Panc1 (cell line): ENCODE measurements around the gene FAM240A. TPM values are rescaled to one million over a fixed set of nuclear protein-coding genes. Genes with fewer than 3 reads are reported as not detected.

Experiments
- ATAC-seq: fragments of 200-7000 bp; cut with Tn5 transposase; 2 replicates; pipeline ENCODE4 v1.9.1; 2020; ENCODE audit warnings: mild to moderate bottlenecking, moderate library complexity
- BruUV-seq: library from RNA; stranded (reverse); fragments of 400-500 nt; replicated peaks from 2 replicates; lab custom pipeline; 2021; lab: Mats Ljungman, UMichigan
- CTCF ChIA-PET: fragments of 300-600 bp; sonication (Branson Sonifier 250); formaldehyde crosslinking; loops from one replicate; lab custom pipeline; 2022; ENCODE audit warnings: antibody characterized with exemption; lab: Charles Lee
- POLR2A ChIA-PET: fragments of 300-600 bp; sonication (Branson Sonifier 250); formaldehyde crosslinking; loops from one replicate; lab custom pipeline; 2022; ENCODE audit warnings: antibody characterized with exemption; lab: Charles Lee
- DNase-seq: peaks from one replicate; pipeline ENCODE4 v3.0.0-alpha.2; 2010; ENCODE audit warnings: low read depth, low spot score
- H3K27ac ChIP-seq: 2 replicates; pipeline ENCODE4 v1.5.1; 2011; ENCODE audit warnings: mild to moderate bottlenecking, low read length, inconsistent platforms
- H3K27me3 ChIP-seq: fragments of 200-500 bp; sonication (Bioruptor generic); 2 replicates; pipeline ENCODE4 v1.6.0; 2014; ENCODE audit warnings: low read length, inconsistent platforms; ENCODE audit not compliant: control insufficient read depth, insufficient read depth
- H3K36me3 ChIP-seq: fragments of 200-500 bp; sonication (Bioruptor generic); 2 replicates; pipeline ENCODE4 v1.5.1; 2014; ENCODE audit warnings: inconsistent platforms, mild to moderate bottlenecking, low read length, moderate library complexity; ENCODE audit not compliant: control insufficient read depth, insufficient read depth
- H3K4me1 ChIP-seq: 2 replicates; pipeline ENCODE4 v1.5.1; 2011; ENCODE audit warnings: inconsistent platforms, mild to moderate bottlenecking, low read length, moderate library complexity; ENCODE audit not compliant: control insufficient read depth, insufficient read depth
- H3K4me3 ChIP-seq, 2 experiments: 2 replicates each; pipeline ENCODE4 v1.5.1; 2011 to 2012; ENCODE audit warnings: low read depth in 2 of 2, low read length in 2 of 2, mild to moderate bottlenecking in 2 of 2, inconsistent platforms in 1 of 2, moderate library complexity in 1 of 2
- H3K9me3 ChIP-seq: fragments of 200-500 bp; sonication (Bioruptor generic); 2 replicates; pipeline ENCODE4 v1.5.1; 2014; ENCODE audit warnings: low read depth, mild to moderate bottlenecking, inconsistent platforms, low read length, moderate library complexity; ENCODE audit not compliant: control insufficient read depth, insufficient read depth
- POLR2AphosphoS5 ChIP-seq: IDR thresholded peaks from 2 replicates; pipeline ENCODE4 v1.6.1; 2012; ENCODE audit warnings: mild to moderate bottlenecking, low read depth, low read length, moderate library complexity
- SIN3A ChIP-seq: IDR thresholded peaks from 2 replicates; pipeline ENCODE4 v1.6.1; 2012; ENCODE audit warnings: low read depth, mild to moderate bottlenecking, low read length, moderate library complexity, borderline replicate concordance; ENCODE audit not compliant: insufficient read depth
- TCF7L2 ChIP-seq: IDR thresholded peaks from 2 replicates; pipeline ENCODE4 v1.6.1; 2011; ENCODE audit warnings: mild to moderate bottlenecking, low read depth, low read length, inconsistent platforms
- in situ Hi-C: cut with HindIII; loops from 2 replicates; pipeline ENCODE4 v1.10.0; 2016; ENCODE audit warnings: low sequenced_read_pairs, low pct_unique_long_range_greater_than_20kb
- intact Hi-C: fragments of 100-400 bp; cut with micrococcal nuclease; formaldehyde crosslinking; loops from one replicate; pipeline ENCODE4 v1.10.0; 2022; ENCODE audit not compliant: unreplicated experiment
- total RNA-seq: library from RNA; stranded (reverse); gene quantifications from one replicate; pipeline ENCODE4 v1.2.1, GENCODE V29; 2021; ENCODE audit not compliant: unreplicated experiment
- TF ChIP-seq, protein P1 (sequence below): fragments of 450-650 bp; IDR thresholded peaks from 2 replicates; pipeline ENCODE4 v1.5.1; 2017; ENCODE audit warnings: mild to moderate bottlenecking
- TF ChIP-seq, protein P2 (sequence below), 2 experiments: IDR thresholded peaks; 2 replicates each; pipeline ENCODE4 v1.6.1; 2011 to 2012; ENCODE audit warnings: low read depth in 2 of 2, control low read depth in 1 of 2, low read length in 1 of 2, mild to moderate bottlenecking in 1 of 2, moderate library complexity in 1 of 2; ENCODE audit not compliant: insufficient read depth in 1 of 2

Gene FAM240A
- total RNA-seq, 1 experiment from 2014 or later, result not detected

DNA sequence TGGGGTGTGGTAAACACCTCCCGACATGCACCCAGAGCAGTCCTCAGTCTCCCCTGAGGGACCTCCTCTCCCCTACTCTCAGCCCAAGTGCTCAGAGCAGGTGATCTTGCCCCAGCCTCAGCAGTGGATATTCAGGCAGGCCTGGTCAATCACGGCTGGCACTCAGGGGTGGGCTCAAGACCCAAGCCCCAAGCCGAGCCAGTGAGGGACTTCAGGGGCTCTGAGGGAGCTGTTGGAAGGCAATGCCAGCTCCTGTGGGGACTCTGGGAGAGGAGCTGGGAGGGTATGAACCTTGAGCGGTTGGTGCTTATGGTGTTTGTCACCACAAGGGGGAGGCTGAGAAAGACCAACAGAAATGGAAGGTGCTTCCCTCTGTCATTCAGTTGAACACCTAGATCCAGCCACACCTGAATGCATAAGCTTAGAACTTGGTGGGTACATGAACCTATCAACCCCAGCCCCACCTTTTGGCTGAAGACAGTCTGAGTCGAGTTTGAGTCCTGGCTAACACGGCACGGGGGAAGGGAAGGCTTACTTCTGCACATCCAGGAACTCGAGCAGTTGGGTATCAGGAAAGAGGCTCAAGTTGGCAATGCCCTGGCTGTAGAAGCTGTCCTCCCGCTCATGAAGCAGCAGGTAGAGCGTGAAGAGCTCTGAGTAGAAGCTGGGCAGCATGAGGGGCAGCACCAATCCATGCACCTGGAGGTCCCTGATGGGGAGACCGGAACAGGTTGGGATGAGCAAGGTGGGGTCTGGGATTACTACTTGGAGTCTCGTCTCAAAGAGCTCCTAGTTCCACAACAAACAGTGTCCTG, 61.9 kb downstream of the FAM240A start:
- Histone ChIP-seq H3K27ac (no peak overlapping the region), H3K4me3 (no peak overlapping the region), H3K36me3 (no peaks in the 10 kb centered on the region), H3K9me3 (no peaks in the 10 kb centered on the region), H3K27me3 (no peaks in the 10 kb centered on the region), H3K4me1 (no peaks in the 10 kb centered on the region)
- in situ Hi-C loops, result no loop called here
- TF ChIP-seq, protein P1, sequence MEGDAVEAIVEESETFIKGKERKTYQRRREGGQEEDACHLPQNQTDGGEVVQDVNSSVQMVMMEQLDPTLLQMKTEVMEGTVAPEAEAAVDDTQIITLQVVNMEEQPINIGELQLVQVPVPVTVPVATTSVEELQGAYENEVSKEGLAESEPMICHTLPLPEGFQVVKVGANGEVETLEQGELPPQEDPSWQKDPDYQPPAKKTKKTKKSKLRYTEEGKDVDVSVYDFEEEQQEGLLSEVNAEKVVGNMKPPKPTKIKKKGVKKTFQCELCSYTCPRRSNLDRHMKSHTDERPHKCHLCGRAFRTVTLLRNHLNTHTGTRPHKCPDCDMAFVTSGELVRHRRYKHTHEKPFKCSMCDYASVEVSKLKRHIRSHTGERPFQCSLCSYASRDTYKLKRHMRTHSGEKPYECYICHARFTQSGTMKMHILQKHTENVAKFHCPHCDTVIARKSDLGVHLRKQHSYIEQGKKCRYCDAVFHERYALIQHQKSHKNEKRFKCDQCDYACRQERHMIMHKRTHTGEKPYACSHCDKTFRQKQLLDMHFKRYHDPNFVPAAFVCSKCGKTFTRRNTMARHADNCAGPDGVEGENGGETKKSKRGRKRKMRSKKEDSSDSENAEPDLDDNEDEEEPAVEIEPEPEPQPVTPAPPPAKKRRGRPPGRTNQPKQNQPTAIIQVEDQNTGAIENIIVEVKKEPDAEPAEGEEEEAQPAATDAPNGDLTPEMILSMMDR, result no peak
- TF ChIP-seq, protein P2, sequence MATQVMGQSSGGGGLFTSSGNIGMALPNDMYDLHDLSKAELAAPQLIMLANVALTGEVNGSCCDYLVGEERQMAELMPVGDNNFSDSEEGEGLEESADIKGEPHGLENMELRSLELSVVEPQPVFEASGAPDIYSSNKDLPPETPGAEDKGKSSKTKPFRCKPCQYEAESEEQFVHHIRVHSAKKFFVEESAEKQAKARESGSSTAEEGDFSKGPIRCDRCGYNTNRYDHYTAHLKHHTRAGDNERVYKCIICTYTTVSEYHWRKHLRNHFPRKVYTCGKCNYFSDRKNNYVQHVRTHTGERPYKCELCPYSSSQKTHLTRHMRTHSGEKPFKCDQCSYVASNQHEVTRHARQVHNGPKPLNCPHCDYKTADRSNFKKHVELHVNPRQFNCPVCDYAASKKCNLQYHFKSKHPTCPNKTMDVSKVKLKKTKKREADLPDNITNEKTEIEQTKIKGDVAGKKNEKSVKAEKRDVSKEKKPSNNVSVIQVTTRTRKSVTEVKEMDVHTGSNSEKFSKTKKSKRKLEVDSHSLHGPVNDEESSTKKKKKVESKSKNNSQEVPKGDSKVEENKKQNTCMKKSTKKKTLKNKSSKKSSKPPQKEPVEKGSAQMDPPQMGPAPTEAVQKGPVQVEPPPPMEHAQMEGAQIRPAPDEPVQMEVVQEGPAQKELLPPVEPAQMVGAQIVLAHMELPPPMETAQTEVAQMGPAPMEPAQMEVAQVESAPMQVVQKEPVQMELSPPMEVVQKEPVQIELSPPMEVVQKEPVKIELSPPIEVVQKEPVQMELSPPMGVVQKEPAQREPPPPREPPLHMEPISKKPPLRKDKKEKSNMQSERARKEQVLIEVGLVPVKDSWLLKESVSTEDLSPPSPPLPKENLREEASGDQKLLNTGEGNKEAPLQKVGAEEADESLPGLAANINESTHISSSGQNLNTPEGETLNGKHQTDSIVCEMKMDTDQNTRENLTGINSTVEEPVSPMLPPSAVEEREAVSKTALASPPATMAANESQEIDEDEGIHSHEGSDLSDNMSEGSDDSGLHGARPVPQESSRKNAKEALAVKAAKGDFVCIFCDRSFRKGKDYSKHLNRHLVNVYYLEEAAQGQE (IDR thresholded peaks at IDR 0.05; ENCODE audit: insufficient read depth in 1 of 2, low read depth in 2 of 2, low read length in 1 of 2), result no peak
- TF ChIP-seq POLR2AphosphoS5 (no peak), SIN3A (no peak), TCF7L2 (no peak)
- intact Hi-C loops, result no loop called here
- no peak for ATAC-seq
- ChIA-PET CTCF (no interaction called here), POLR2A (no interaction called here)
- no peak for DNase-seq
- no TSS peak for BruUV-seq

DNA sequence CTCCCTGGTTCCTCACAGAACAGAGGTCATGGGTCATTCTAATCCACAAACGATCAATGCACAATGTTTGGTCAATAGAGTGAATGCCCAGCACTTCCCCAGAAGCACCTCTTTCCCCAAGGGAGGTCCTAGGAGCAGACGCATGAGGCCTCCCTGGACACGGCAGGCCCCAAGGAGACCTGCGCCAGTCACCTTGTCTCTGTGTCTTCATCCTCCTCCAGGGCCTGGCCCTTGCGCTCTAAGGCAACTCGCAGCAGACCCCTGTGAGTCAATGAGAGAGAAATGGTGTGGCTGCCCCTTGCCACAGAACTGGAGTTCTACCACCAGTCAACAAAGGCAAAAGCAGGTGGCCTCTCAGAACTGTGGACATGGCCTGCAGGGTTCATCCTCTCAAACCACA, 63.1 kb downstream of the FAM240A start:
- Histone ChIP-seq H3K4me3 (no peak overlapping the region), H3K9me3 (no peaks in the 10 kb centered on the region), H3K27me3 (no peaks in the 10 kb centered on the region), H3K4me1 (no peaks in the 10 kb centered on the region), H3K36me3 (no peaks in the 10 kb centered on the region), H3K27ac (no peak overlapping the region)
- ATAC-seq (no peak), DNase-seq (no peak)
- POLR2A ChIA-PET, result no interaction called here
- CTCF ChIA-PET, result no interaction called here
- in situ Hi-C loops, result no loop called here
- no peak for TF ChIP-seq POLR2AphosphoS5
- TF ChIP-seq SIN3A, result no peak
- TF ChIP-seq, protein P1, result no peak
- TF ChIP-seq TCF7L2, result no peak
- TF ChIP-seq, protein P2 (IDR thresholded peaks at IDR 0.05; ENCODE audit: insufficient read depth in 1 of 2, low read depth in 2 of 2, low read length in 1 of 2), result no peak
- intact Hi-C loops, result no loop called here
- no TSS peak for BruUV-seq
